ENCODE measurements around the gene PHKA2. TPM values are rescaled to one million over a fixed set of nuclear protein-coding genes. Genes with fewer than 3 reads are reported as not detected.

Gene PHKA2
- polyA plus RNA-seq, 1 experiment = 12.3 TPM

DNA sequence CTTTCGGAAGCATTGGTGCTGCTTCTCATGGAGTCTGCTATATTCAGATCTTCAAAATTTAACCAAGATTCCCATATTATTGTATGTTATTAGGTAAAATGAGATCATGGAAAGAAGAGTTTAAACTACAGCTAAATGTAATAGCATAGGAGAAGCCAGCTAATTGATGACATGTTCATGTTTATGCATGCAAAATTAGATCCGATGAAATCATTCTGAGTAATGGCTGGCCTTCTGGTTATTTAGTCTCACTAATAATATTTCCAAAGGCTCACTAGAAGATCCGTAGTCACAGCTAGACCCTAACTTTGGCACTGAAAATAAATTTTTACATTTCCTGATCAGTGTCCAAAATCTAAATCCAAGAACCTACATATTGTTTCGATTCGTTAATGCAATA is 19.8 kb upstream of the PHKA2 start:
- Histone ChIP-seq H3K27me3 (ENCODE audit: control insufficient read depth, insufficient read depth, low read length) (no peaks in the 10 kb centered on the region), H3K4me3 (ENCODE audit: low read depth, low read length) (no peak overlapping the region), H3K27ac (ENCODE audit: low read depth, low read length) (no peak overlapping the region), H3K9me3 (ENCODE audit: control insufficient read depth, insufficient read depth, low read length) (no peaks in the 10 kb centered on the region)
- ChIA-PET POLR2A (no interaction called here), CTCF (no interaction called here)
- TF ChIP-seq, protein P1, sequence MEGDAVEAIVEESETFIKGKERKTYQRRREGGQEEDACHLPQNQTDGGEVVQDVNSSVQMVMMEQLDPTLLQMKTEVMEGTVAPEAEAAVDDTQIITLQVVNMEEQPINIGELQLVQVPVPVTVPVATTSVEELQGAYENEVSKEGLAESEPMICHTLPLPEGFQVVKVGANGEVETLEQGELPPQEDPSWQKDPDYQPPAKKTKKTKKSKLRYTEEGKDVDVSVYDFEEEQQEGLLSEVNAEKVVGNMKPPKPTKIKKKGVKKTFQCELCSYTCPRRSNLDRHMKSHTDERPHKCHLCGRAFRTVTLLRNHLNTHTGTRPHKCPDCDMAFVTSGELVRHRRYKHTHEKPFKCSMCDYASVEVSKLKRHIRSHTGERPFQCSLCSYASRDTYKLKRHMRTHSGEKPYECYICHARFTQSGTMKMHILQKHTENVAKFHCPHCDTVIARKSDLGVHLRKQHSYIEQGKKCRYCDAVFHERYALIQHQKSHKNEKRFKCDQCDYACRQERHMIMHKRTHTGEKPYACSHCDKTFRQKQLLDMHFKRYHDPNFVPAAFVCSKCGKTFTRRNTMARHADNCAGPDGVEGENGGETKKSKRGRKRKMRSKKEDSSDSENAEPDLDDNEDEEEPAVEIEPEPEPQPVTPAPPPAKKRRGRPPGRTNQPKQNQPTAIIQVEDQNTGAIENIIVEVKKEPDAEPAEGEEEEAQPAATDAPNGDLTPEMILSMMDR (IDR thresholded peaks at IDR 0.05; ENCODE audit: low read depth, low read length) = no peak
- no peak for DNase-seq (ENCODE audit: low read depth, low spot score)

DNA sequence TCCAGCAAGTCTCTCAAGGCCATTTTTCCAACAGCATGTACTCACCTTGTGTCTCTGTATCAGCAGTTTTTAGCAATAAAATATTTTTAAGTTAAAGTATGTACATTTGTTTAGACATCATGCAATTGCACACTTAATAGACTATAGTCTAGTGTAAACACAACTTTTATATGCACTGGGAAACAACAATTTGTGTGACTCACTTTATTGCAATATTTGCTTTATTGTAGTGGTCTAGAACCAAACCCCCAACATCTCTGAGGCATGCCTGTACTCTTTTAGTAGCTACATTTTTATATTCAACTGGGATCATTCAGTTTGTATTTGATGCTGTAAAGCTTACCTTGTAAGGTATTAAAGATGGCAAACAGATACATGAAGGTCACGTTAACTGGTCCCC is 14.7 kb upstream of the PHKA2 start:
- H3K27ac ChIP-seq (ENCODE audit: low read depth, low read length) = no peak overlapping the region
- POLR2A ChIA-PET = no interaction called here
- H3K4me3 ChIP-seq (ENCODE audit: low read depth, low read length) = no peak overlapping the region
- no peaks in the 10 kb centered on the region for H3K9me3 ChIP-seq (ENCODE audit: control insufficient read depth, insufficient read depth, low read length)
- H3K27me3 ChIP-seq (ENCODE audit: control insufficient read depth, insufficient read depth, low read length) = no peaks in the 10 kb centered on the region
- CTCF ChIA-PET = no interaction called here
- DNase-seq (ENCODE audit: low read depth, low spot score) = no peak
- TF ChIP-seq, protein P1 (IDR thresholded peaks at IDR 0.05; ENCODE audit: low read depth, low read length) = no peak

- Histone ChIP-seq H3K9me3 (ENCODE audit: control insufficient read depth, insufficient read depth, low read length) (no peaks in the 10 kb centered on the region), H3K27me3 (ENCODE audit: control insufficient read depth, insufficient read depth, low read length) (no peaks in the 10 kb centered on the region), H3K27ac (ENCODE audit: low read depth, low read length) (no peak overlapping the region), H3K4me3 (ENCODE audit: low read depth, low read length) (no peak overlapping the region)
- no peak for DNase-seq (ENCODE audit: low read depth, low spot score)
- ChIA-PET POLR2A (no interaction called here), CTCF (no interaction called here)
- TF ChIP-seq, protein P1 (IDR thresholded peaks at IDR 0.05; ENCODE audit: low read depth, low read length) = no peak
Observed at GRCh38 chrX:18997916-18998315, 14.0 kb upstream of the PHKA2 start.

DNA sequence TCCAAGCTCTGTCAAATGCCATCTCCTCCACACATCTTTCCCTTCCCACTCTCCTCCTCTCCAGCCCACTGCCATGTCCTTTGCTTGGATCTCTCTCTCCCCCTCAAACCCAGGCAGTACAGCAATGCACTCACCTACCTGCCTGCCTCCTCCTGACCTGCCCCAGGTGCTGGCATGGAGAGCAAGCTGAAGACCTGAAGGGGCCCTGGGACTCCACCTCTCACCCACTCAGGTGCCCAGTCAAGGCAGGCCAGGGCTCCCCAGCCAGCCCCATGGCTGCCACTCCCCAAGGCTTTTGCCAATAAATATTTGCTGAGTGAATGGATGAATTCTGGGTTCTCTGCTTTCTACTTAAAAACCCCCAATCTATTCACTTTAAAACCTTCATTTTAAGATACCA is 12.6 kb upstream of the PHKA2 start:
- POLR2A ChIA-PET = no interaction called here

DNA sequence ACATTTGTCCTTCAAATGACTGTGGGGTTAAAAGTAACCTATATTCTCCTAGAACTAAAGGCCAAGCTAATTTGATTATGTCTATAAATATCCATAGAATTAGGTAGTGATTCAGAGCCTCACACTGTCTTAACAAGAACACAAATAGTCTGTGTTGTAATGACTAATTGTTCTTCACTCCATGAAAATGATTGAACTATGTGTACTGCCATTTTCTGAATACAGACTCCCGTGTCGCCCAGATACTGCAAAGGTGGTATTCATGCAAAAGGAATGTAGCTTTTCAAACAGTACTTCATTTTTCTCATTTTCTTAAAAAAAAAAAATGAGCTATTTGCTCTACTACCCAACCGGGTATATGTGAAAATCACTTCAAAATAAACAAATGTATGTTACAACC is 11.3 kb upstream of the PHKA2 start:
- Histone ChIP-seq H3K9me3 (ENCODE audit: control insufficient read depth, insufficient read depth, low read length) (no peaks in the 10 kb centered on the region), H3K4me3 (ENCODE audit: low read depth, low read length) (no peak overlapping the region; the same call in 1 of the 2 replicates), H3K27ac (ENCODE audit: low read depth, low read length) (peak overlapping the region; percentile 53), H3K27me3 (ENCODE audit: control insufficient read depth, insufficient read depth, low read length) (no peaks in the 10 kb centered on the region)
- ChIA-PET CTCF (interaction anchor here (0.6 to 2.7 kb wide), 4 partner anchors 10 to 1030 kb away, joined by 3 to 13 read pairs (median 5); no protein-coding TSS in a partner anchor), POLR2A (interaction anchor here (1.4 to 1.9 kb wide), 2 partner anchors 10 to 12 kb away, joined by 4 to 11 read pairs; partner anchors contain the start of gene PHKA2)
- TF ChIP-seq, protein P1 (IDR thresholded peaks at IDR 0.05; ENCODE audit: low read depth, low read length) = no peak
- DNase-seq (ENCODE audit: low read depth, low spot score) = no peak

More for the DNA sequence above, 12.6 kb upstream of the PHKA2 start:
- TF ChIP-seq, protein P1 (IDR thresholded peaks at IDR 0.05; ENCODE audit: low read depth, low read length) = no peak
- H3K4me3 ChIP-seq (ENCODE audit: low read depth, low read length) = no peak overlapping the region
- no peaks in the 10 kb centered on the region for H3K9me3 ChIP-seq (ENCODE audit: control insufficient read depth, insufficient read depth, low read length)
- CTCF ChIA-PET = interaction anchor here (2.2 kb wide), 1 partner anchor 44 kb away, joined by 5 read pairs; no protein-coding TSS in a partner anchor
- no peak overlapping the region for H3K27ac ChIP-seq (ENCODE audit: low read depth, low read length)
- DNase-seq (ENCODE audit: low read depth, low spot score) = no peak
- H3K27me3 ChIP-seq (ENCODE audit: control insufficient read depth, insufficient read depth, low read length) = no peaks in the 10 kb centered on the region
